Left ventricle myocardium inferior (tissue), 1 donor: Measurements from ENCODE around the gene IL24. TPM values are rescaled to one million over a fixed set of nuclear protein-coding genes. Genes with fewer than 3 reads are reported as not detected.

Experiments used
- DNase-seq: peaks from one replicate; pipeline ENCODE4 v3.0.0-alpha.2; 2020
- H3K27ac ChIP-seq: fragments of 200-600 bp; replicated peaks from 2 replicates; pipeline ENCODE4 v1.8.0; 2021
- H3K27me3 ChIP-seq: fragments of 200-600 bp; 2 replicates; pipeline ENCODE4 v1.8.0; 2021; ENCODE audit warnings: low read depth
- H3K36me3 ChIP-seq: fragments of 200-600 bp; 2 replicates; pipeline ENCODE4 v1.8.0; 2021
- H3K4me1 ChIP-seq: fragments of 200-600 bp; 2 replicates; pipeline ENCODE4 v1.8.0; 2021
- H3K4me3 ChIP-seq: fragments of 200-600 bp; 2 replicates; pipeline ENCODE4 v1.8.0; 2021; ENCODE audit warnings: mild to moderate bottlenecking, moderate library complexity
- H3K9me3 ChIP-seq: fragments of 200-600 bp; replicated peaks from 2 replicates; pipeline ENCODE4 v1.8.0; 2021
- intact Hi-C: fragments of 100-400 bp; cut with micrococcal nuclease; formaldehyde crosslinking; loops from one replicate; pipeline ENCODE4 v1.11.0; 2022
- total RNA-seq: library from RNA; stranded (reverse); fragmentation: NEBNext Ultra II Directional; extraction: Animal tissue kit (Norgen Biotek cat#: 25700); gene quantifications from one replicate; pipeline ENCODE4 v1.2.1, GENCODE V29; 2021
- TF ChIP-seq, protein P1 (sequence below): fragments of 200-600 bp; IDR thresholded peaks from 2 replicates; pipeline ENCODE4 v1.8.0; 2021; ENCODE audit warnings: antibody characterized with exemption, mild to moderate bottlenecking, borderline replicate concordance
- donor health status: DM: no; HTN: yes; CAD: no; lungs with severe emphysema.

IL24 gene
- total RNA-seq, 1 donor from 2014 or later, result not detected

GRCh38 chr1:206953626-206954025, 56.4 kb downstream of the IL24 start:
- intact Hi-C loops, result no loop called here
- DNase-seq, result no peak
- Histone ChIP-seq H3K9me3 (peaks cover 5% of the 10 kb centered on the region), H3K27ac (no peak overlapping the region), H3K4me1 (no peaks in the 10 kb centered on the region), H3K27me3 (peaks cover 25% of the 10 kb centered on the region), H3K4me3 (no peak overlapping the region), H3K36me3 (no peaks in the 10 kb centered on the region)
- TF ChIP-seq, protein P1, sequence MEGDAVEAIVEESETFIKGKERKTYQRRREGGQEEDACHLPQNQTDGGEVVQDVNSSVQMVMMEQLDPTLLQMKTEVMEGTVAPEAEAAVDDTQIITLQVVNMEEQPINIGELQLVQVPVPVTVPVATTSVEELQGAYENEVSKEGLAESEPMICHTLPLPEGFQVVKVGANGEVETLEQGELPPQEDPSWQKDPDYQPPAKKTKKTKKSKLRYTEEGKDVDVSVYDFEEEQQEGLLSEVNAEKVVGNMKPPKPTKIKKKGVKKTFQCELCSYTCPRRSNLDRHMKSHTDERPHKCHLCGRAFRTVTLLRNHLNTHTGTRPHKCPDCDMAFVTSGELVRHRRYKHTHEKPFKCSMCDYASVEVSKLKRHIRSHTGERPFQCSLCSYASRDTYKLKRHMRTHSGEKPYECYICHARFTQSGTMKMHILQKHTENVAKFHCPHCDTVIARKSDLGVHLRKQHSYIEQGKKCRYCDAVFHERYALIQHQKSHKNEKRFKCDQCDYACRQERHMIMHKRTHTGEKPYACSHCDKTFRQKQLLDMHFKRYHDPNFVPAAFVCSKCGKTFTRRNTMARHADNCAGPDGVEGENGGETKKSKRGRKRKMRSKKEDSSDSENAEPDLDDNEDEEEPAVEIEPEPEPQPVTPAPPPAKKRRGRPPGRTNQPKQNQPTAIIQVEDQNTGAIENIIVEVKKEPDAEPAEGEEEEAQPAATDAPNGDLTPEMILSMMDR, result no peak

Other genes starting within 250 kb of the IL24 start
- 215 TPM for gene MAPKAPK2, start 212.5 kb upstream of the IL24 start, total RNA-seq
- gene IL19, start 126.7 kb upstream of the IL24 start, total RNA-seq, result not detected
- gene IL10, start 124.9 kb upstream of the IL24 start, total RNA-seq, result 0.38 TPM
- gene IL20, start 31.8 kb upstream of the IL24 start, total RNA-seq, result not detected
- 3.3 TPM for gene FCMR, start 24.5 kb downstream of the IL24 start, total RNA-seq
- 0.91 TPM for gene PIGR, start 49.0 kb downstream of the IL24 start, total RNA-seq
- not detected for gene FCAMR, start 73.0 kb downstream of the IL24 start, total RNA-seq
- 0.74 TPM for gene C1orf116, start 135.3 kb downstream of the IL24 start, total RNA-seq
- 4.2 TPM for gene YOD1, start 153.8 kb downstream of the IL24 start, total RNA-seq
- gene PFKFB2, start 155.8 kb downstream of the IL24 start, total RNA-seq, result 107 TPM
- 0.30 TPM for gene C4BPB, start 191.4 kb downstream of the IL24 start, total RNA-seq
- gene C4BPA, start 206.8 kb downstream of the IL24 start, total RNA-seq, result not detected